Activated T-cell treated with anti-CD3 and anti-CD28 coated beads for 48 hours (primary cell): ENCODE results near the gene ATF4.
A peak's percentile ranks its signal among the peaks of the same experiment; 100 is the strongest.

ENCODE experiments used
- DNase-seq: peaks from one replicate; pipeline ENCODE4 v3.0.0-alpha.2; 2020; ENCODE audit warnings: low read depth

Gene ATF4

GRCh38 chr22:39520226-39521105 is at the start of gene ATF4:
ATF4 (plus strand) TSS chr22:39520562; CDS start chr22:39521446, 884 bp downstream.
- DNase-seq: peak; percentile 80

GRCh38 chr22:39471381-39472141 is 48.8 kb upstream of the ATF4 start:
- no peak for DNase-seq

DNA sequence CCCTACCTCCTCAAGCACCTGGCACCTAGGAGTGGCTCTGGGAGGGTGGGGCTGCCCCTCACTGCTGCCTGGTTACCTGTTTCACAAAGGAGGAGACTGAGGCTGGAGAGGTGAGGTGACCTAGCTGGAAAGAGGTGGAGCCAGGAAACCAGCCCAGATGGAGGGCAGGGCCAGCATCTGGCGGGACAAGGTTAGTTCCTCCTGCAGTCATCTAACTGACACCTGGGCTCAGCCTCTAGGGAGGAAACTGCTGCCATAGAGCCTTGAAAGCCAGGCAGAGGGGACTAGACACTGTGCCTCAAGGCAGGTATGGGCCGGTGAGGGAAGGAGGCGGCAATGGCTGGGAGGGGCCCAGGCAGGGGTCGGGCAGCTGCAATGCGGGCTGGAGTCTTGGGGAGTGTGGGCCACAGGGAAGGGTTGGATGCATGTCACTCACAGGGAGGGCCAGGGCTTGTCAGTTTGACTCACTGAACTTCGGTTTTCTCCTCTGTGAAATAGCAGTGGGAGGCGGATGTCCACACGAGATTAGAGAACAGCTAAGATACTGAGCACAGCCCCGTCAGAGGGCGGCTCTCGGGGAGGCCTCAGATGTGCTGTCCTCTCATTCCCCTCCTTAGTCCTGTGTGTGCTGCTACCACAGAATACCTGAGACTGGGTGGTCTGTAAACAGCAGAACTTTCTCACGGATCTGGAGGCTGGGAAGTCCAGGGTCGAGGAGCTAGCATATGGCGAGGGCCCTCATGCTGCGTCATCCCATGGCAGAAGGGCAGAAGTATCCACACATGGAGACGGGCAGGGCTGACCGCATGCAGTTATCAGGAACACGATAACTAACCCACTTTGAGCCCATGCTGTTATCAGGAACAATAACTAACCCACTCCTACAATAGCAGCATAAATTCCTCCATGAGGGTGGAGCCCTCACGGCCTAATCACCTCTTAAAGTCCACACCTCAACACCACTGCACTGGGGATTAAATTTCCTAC is 47.5 kb upstream of the ATF4 start:
- DNase-seq: no peak

- no peak for DNase-seq
These were observed 46.5 kb upstream of the ATF4 start for GRCh38 chr22:39473851-39474250.

- DNase-seq: no peak
These were observed 45.8 kb upstream of the ATF4 start for GRCh38 chr22:39474351-39475111.

DNA sequence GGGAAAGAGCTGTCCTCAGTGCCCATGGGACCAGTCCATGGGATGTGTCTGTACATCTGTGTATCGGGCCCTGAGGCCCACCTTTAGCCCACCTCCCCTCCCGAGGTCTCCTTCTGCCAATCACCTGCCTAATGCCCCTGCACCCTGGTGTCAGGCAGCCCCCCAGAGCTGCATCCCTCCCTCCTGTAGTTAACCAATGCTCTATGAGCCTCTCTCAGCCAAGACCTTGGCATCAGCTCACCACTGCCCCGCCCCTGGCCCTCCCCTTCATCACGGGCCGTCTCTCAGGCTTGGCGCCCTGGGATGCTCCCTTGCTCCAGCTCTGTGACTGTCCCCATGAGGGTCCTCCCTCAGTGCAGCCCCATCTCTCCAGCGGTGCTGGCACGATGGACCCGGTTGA is 45.0 kb upstream of the ATF4 start:
- no peak for DNase-seq

DNA sequence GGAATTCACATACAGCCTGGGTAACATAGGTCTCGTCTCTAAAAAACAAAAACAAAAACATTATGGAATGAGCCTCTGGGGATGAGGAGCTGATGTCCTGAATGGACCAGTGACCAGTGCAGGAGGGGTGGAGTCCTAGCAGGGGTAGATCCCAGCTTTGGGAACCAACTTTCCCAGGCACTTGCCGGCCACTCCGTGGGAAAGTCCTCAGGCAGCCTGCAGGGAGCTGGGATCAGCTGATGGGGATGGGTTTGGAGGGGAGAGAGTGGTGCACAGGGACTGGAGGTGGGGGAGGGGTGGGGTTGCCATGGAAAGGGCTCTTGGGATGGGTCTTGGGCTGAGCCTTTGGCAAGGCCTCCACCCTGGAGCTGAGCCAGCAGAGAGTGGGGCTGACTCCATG is 44.5 kb upstream of the ATF4 start:
- DNase-seq: no peak

GRCh38 chr22:39476664-39477063 is 43.7 kb upstream of the ATF4 start:
- DNase-seq: no peak

DNA sequence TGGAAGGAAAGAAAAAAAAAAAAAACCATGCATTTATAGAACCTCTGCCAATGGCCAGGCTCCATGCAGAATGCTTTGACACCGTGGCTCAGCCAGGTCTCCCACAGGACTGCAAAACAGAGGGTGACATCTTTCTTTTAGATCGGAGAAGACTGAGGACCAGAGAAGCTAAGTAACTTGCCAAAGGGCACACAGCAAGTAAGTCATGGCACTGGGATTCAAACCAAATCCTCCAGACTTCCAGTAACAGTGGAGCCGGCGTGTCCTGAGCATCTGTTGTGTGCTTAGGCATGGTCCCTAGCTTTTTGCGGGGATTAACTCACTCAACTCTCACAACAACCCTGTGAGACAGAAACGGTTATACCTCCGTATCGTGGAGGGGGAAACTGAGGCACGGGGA is 42.8 kb upstream of the ATF4 start:
- no peak for DNase-seq

- no peak for DNase-seq
These were observed 41.9 kb upstream of the ATF4 start for GRCh38 chr22:39478441-39478850.

GRCh38 chr22:39479254-39479653 is 41.1 kb upstream of the ATF4 start:
- no peak for DNase-seq

GRCh38 chr22:39480557-39480956 is 39.8 kb upstream of the ATF4 start:
- DNase-seq: no peak

GRCh38 chr22:39481054-39481453 is 39.3 kb upstream of the ATF4 start:
- DNase-seq: no peak

DNA sequence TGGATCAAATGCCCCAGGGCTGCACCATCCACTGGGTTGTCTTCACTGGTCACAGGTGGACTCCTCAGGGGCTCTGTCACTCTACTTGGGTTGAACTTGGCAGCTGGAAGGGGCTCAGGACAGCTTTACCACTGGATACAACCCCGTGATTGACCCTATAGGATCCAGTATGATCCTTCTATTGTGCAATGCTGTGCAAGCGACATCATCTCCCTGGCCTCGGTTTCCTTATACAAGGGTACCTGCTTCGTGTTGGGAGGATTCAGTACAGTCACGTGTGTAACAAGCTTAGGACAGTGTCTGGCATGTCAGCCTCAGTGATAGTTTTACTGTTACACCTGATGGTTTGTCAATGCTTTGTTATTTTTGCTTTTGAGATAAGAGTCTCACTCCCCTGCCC is 38.8 kb upstream of the ATF4 start:
- DNase-seq: no peak

GRCh38 chr22:39482768-39483167 is 37.6 kb upstream of the ATF4 start:
- no peak for DNase-seq

DNA sequence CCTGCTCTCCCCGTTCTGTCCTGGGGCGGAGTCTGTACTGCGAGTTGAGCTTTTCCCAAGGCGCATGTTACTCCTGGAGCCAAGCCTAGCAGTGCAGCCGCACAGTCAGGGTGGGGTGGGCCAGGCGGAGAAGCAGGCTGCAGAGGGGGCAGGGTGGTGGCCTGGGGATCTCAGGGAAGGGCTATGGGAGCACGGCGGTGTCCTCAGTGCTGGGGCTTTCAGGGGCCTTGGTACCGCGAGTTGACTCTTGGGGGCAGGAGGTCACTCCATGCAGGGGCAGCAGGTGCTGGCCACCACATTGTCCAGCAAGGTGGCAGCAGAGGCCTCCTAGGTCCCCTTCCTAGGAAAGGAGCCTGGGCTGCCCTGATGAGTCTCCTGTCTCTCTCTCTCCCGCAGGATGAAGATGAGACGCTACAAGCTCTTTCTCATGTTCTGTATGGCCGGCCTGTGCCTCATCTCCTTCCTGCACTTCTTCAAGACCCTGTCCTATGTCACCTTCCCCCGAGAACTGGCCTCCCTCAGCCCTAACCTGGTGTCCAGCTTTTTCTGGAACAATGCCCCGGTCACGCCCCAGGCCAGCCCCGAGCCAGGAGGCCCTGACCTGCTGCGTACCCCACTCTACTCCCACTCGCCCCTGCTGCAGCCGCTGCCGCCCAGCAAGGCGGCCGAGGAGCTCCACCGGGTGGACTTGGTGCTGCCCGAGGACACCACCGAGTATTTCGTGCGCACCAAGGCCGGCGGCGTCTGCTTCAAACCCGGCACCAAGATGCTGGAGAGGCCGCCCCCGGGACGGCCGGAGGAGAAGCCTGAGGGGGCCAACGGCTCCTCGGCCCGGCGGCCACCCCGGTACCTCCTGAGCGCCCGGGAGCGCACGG is 33.2 kb upstream of the ATF4 start:
- DNase-seq: no peak

GRCh38 chr22:39487826-39488520 is 32.4 kb upstream of the ATF4 start:
- no peak for DNase-seq

- DNase-seq: no peak
These were observed 31.7 kb upstream of the ATF4 start for GRCh38 chr22:39488563-39489083.
